Astrocyte of the spinal cord (primary cell): ENCODE results near the gene POU3F1.

ENCODE experiments used
- DNase-seq: peaks from one replicate; pipeline ENCODE4 v3.0.0; 2011; ENCODE audit warnings: low read depth, low spot score
- H3K4me3 ChIP-seq: 2 replicates; pipeline ENCODE4 v1.5.1; 2011; ENCODE audit warnings: low read depth, mild to moderate bottlenecking, low read length, moderate library complexity
- in situ Hi-C: cut with HindIII; loops from 2 replicates; pipeline ENCODE4 v1.10.0; 2017; ENCODE audit warnings: low sequenced_read_pairs
- TF ChIP-seq, protein P1 (sequence below): IDR thresholded peaks from 2 replicates; pipeline ENCODE4 v1.5.1; 2012; ENCODE audit warnings: low read depth, mild to moderate bottlenecking, low read length, inconsistent platforms

POU3F1 gene

DNA sequence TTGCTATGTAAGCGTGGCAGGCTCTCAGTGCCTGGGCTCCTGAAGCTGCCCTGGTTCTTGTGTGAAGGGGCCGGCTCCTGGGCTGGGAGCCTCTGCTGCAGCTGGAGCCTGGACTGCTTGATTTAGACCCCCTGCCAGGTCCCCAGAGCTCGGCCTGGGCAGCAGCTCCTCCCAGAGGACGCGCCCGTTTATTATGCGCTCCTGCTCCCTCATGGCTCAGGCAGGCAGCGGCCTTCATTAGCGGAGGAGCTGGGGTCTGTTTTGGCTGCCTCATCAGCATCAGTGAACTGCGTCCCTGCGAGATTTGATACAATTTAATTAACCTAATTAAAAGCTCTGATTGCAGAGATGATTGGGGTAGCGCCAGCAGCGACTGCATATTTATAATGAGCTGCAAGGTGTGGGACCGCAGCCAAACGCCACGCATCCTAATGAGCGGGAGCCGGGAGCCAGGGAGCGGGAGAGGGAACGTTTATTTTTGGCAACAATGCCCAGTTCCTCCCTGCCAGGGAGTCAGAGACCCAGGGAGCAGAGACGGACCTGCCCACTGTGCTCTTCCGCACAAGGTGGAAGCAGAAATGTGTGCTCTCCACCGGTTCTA is 17.4 kb downstream of the POU3F1 start:
- H3K4me3 ChIP-seq = no peak overlapping the region
- in situ Hi-C loops = no loop called here
- peak; percentile 63 for DNase-seq
- TF ChIP-seq, protein P1, sequence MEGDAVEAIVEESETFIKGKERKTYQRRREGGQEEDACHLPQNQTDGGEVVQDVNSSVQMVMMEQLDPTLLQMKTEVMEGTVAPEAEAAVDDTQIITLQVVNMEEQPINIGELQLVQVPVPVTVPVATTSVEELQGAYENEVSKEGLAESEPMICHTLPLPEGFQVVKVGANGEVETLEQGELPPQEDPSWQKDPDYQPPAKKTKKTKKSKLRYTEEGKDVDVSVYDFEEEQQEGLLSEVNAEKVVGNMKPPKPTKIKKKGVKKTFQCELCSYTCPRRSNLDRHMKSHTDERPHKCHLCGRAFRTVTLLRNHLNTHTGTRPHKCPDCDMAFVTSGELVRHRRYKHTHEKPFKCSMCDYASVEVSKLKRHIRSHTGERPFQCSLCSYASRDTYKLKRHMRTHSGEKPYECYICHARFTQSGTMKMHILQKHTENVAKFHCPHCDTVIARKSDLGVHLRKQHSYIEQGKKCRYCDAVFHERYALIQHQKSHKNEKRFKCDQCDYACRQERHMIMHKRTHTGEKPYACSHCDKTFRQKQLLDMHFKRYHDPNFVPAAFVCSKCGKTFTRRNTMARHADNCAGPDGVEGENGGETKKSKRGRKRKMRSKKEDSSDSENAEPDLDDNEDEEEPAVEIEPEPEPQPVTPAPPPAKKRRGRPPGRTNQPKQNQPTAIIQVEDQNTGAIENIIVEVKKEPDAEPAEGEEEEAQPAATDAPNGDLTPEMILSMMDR = peak; percentile 34

DNA sequence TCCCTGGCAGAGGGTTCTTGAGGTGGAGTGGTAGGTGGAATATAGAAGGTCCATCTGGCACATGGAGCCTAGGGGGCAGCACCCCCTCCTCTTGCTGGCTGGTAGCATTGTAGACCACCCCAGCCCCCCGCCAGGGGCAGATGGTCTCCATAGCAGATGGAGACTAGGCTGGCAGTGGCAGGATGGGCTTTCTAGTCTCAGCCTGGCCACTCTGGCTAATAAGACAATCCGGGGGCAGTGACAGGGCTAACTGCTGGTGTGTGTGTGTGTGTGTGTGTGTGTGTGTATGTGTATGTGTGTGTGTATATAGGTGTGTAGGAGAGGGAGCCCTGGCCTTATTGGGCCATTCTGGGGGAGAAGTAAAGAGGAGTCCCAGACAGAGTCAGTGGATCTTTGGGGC is 17.9 kb downstream of the POU3F1 start:
- in situ Hi-C loops = no loop called here
- H3K4me3 ChIP-seq = no peak overlapping the region
- no peak for DNase-seq
- TF ChIP-seq, protein P1 = no peak

DNA sequence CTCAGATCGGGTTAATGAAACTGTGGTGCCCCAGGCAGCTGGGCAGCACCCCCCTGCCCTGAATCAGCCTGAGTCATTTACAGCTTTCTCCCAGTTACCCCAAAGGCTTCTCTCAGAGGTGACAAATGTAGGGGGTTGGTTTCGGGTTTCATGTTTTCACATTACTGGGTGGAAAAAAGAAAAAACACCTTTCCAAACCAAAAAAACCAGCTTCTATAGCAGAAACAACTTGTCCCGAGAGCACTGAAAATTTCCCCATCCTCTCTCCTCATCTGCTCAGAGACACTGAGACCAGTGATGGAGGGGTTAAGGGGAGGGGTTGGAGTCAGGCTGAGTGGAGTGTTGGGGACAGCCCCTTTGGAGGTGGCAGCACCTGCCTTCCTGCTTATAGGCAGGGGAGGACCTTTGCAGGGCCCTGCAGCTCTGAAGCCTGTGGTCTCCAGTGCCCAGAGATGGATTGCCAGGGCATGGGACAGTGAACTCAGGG is 18.4 kb downstream of the POU3F1 start:
- in situ Hi-C loops = no loop called here
- TF ChIP-seq, protein P1 = no peak
- no peak overlapping the region for H3K4me3 ChIP-seq
- DNase-seq = no peak

DNA sequence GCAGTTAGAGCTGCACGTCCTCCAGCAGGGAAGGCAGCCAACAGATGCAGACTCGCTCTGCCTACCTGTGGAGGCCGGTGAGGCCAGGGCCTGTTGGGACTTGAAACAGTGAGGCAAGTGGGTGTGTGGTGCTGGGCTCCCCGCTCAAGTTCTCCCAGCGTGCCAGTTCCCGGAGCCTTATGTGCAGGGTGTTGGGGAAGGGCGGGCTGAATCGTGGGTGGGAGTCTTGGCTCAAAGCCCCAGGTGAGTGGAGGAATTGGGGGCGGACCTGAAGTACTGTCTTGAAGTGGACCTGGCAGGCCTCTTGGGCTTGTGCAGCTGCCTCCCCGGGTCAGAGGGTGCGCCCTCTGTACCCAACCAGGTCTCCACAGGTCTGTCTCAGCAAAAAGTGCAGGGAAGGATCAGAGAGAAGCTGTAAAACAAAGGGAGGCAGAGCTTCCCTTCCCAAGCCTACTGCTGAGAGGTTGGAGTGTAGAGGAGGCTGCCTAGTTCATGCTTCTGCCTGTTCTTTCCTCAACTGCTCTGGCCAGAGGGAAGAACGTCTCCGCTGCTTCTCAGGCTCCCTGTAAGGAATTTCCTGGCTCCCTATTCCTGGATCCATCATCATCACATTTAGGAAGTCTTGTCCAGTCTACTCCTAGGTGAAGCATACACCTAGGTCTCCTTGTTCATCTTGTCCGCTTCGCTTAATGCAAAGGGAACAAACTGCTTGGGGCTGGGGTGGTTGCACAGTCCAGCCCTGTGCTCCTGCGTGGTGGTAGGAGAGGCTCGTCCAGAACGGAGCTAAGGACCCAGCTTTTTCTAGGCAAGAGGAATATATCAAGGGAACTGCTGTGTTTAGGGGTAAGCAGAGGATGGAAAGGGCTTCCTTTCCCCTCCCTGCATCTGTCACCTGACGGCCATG is 19.1 kb downstream of the POU3F1 start:
- no peak overlapping the region for H3K4me3 ChIP-seq
- no peak for DNase-seq
- TF ChIP-seq, protein P1 = no peak
- in situ Hi-C loops = no loop called here

DNA sequence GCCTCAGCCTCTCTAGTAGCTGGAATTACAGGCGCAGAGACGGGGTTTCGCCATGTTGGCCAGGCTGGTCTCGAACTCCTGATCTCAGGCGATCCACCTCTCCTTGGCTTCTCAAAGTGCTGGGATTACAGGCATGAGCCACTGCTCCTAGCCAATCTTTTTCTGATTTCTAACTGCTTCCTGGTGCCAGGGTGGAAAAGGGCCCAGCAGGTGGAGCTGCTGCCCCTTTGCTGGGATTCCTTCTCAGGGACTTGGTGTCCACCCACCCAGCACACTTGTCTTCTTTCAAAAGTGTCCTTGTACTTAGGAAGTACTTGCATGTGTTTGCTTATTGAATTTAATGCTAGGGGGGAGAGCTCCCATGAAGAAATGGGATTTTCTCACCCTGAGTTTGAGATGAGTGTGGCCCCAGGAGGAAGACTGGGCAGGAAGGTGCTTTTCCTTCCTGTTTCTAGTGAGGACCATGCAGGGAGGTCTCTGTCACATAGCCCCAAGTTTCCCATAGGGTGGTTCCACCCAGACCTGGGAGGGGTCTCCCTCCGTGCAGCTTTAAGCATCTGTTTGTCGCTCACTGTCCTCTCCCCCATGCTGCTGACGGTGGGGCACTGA is 19.9 kb downstream of the POU3F1 start:
- DNase-seq = peak; percentile 70
- TF ChIP-seq, protein P1 = peak; percentile 82
- H3K4me3 ChIP-seq = no peak overlapping the region
- in situ Hi-C loops = no loop called here

DNA sequence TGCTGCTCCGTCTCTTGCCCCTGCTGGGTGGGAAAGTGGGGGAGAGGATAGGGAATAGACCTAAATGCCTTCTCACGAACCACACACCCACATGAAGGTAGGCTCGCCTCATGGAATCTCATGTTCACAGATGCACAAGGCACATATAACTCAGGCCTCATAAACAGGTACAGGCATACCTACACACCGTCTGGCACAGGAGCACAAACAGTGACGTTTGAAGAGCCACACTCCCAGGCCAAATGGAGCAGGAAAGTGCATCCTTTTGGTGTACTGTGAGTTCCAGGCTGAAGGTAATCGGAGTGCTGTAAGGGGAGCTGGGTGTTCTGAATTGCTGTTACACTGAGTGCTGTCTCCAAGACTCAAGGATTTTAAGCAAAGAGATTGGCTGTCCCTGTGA is 20.9 kb downstream of the POU3F1 start:
- TF ChIP-seq, protein P1 = no peak
- in situ Hi-C loops = no loop called here
- no peak for DNase-seq
- H3K4me3 ChIP-seq = no peak overlapping the region
